ENCODE data around the gene OR2A25. TPM values are rescaled to one million over a fixed set of nuclear protein-coding genes. Genes with fewer than 3 reads are reported as not detected.

OR2A25 gene
- total RNA-seq, 1 experiment from 2014 or later = 0.13 TPM

- Histone ChIP-seq H3K4ac (ENCODE audit: low read depth, low read length) (no peak overlapping the region), H2AK5ac (ENCODE audit: insufficient read length, low read length) (no peak overlapping the region), H4K8ac (replicated peaks; ENCODE audit: insufficient read length, low read depth, low read length) (no peak overlapping the region), H3K23ac (ENCODE audit: insufficient read length, low read depth, low read length) (no peak overlapping the region), H3K23me2 (ENCODE audit: insufficient read length, low read depth, low read length, poor library complexity, severe bottlenecking) (no peaks in the 10 kb centered on the region), H4K91ac (ENCODE audit: insufficient read length, low read depth, low read length) (no peak overlapping the region), H3K9me3 (ENCODE audit: control insufficient read depth, low read depth, low read length) (no peaks in the 10 kb centered on the region), H3K4me1 (ENCODE audit: insufficient read depth, low read length) (no peaks in the 10 kb centered on the region), H3K27me3 (ENCODE audit: insufficient read depth, low read length) (no peaks in the 10 kb centered on the region), H3K79me1 (ENCODE audit: insufficient read depth, low read depth, low read length, poor library complexity, severe bottlenecking) (no peaks in the 10 kb centered on the region), H3K4me2 (ENCODE audit: insufficient read depth, insufficient read length, low read length) (no peak overlapping the region), H2BK20ac (ENCODE audit: low read depth, low read length, poor library complexity, severe bottlenecking) (no peak overlapping the region), H4K20me1 (ENCODE audit: control insufficient read depth, insufficient read depth, insufficient read length) (no peaks in the 10 kb centered on the region), H3K79me2 (ENCODE audit: insufficient read depth, low read length) (no peaks in the 10 kb centered on the region), H3K56ac (ENCODE audit: insufficient read length, low read depth, low read length) (no peak overlapping the region), H3K14ac (ENCODE audit: insufficient read depth, low read length) (no peak overlapping the region), H3K9ac (ENCODE audit: extremely low read depth, insufficient read length, low read length) (no peak overlapping the region), H2BK120ac (ENCODE audit: low read depth, low read length, poor library complexity, severe bottlenecking) (no peak overlapping the region), H2BK12ac (ENCODE audit: insufficient read length, low read depth, low read length) (no peak overlapping the region), H2BK15ac (ENCODE audit: low read depth, low read length) (no peak overlapping the region), H2BK5ac (ENCODE audit: insufficient read length, low read length) (no peak overlapping the region), H4K5ac (ENCODE audit: insufficient read length, low read depth, low read length) (no peak overlapping the region), H3K18ac (ENCODE audit: insufficient read length, low read depth, low read length) (no peak overlapping the region), H3K27ac (ENCODE audit: insufficient read length, low read depth, low read length) (no peak overlapping the region), H3T11ph (ENCODE audit: low read length) (no peak overlapping the region), H2AFZ (ENCODE audit: low read length) (no peak overlapping the region)
- DNase-seq = no peak
- no peaks in the 10 kb centered on the region for H3K9me3 Mint-ChIP-seq
- H3K4me1 Mint-ChIP-seq = no peaks in the 10 kb centered on the region
- TF ChIP-seq, protein P1, sequence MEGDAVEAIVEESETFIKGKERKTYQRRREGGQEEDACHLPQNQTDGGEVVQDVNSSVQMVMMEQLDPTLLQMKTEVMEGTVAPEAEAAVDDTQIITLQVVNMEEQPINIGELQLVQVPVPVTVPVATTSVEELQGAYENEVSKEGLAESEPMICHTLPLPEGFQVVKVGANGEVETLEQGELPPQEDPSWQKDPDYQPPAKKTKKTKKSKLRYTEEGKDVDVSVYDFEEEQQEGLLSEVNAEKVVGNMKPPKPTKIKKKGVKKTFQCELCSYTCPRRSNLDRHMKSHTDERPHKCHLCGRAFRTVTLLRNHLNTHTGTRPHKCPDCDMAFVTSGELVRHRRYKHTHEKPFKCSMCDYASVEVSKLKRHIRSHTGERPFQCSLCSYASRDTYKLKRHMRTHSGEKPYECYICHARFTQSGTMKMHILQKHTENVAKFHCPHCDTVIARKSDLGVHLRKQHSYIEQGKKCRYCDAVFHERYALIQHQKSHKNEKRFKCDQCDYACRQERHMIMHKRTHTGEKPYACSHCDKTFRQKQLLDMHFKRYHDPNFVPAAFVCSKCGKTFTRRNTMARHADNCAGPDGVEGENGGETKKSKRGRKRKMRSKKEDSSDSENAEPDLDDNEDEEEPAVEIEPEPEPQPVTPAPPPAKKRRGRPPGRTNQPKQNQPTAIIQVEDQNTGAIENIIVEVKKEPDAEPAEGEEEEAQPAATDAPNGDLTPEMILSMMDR (conservative IDR thresholded peaks at IDR 0.05) = no peak
- H3K27ac Mint-ChIP-seq = no peak overlapping the region
- no peak overlapping the region for H3K4me3 Mint-ChIP-seq
- H3K27me3 Mint-ChIP-seq (ENCODE audit: low read depth) = no peaks in the 10 kb centered on the region
- WGBS (ENCODE audit: extremely low coverage, insufficient read length, low lambda C conversion rate) = no CpG with 5 or more reads among the region's 2 CpGs
- no peaks in the 10 kb centered on the region for H3K36me3 Mint-ChIP-seq (ENCODE audit: insufficient read depth in 1 of 3, low read depth in 3 of 3)
These were observed 20.1 kb upstream of the OR2A25 start for GRCh38 chr7:144049491-144049890.
